ENCODE results near the gene PTPN23. TPM values are rescaled to one million over a fixed set of nuclear protein-coding genes. Genes with fewer than 3 reads are reported as not detected.

The PTPN23 gene
- total and polyA plus RNA-seq, 2 of the 8 experiments (the other 6 are each of a cell fraction or from before 2014, with no cell fraction given), result 2.9 to 46.7 TPM

GRCh38 chr3:47399531-47400270 is 18.9 kb downstream of the PTPN23 start (continued):
- no peak for TF ChIP-seq NANOG (IDR thresholded peaks at IDR 0.05; ENCODE audit: insufficient read depth, low read depth, low read length, poor library complexity, severe bottlenecking)
- no peak for TF ChIP-seq FOSL1 (IDR thresholded peaks at IDR 0.05; ENCODE audit: insufficient read depth, low read depth, low read length)
- TF ChIP-seq RAD21 (IDR thresholded peaks at IDR 0.05 in 1 of 2, conservative IDR thresholded peaks at IDR 0.05 in 1 of 2; ENCODE audit: low read depth in 2 of 2, low read length in 2 of 2), result no peak
